Natural killer cell (primary cell): ENCODE results near the gene G6PC1. TPM values are rescaled to one million over a fixed set of nuclear protein-coding genes. Genes with fewer than 3 reads are reported as not detected.
"Not testable (repeated sequence)": the region's sequence is repeated elsewhere in the genome, so short reads cannot be mapped to it uniquely, and the experiment has no call there.

Source experiments
- ATAC-seq, 3 donors: fragments of 150-1000 bp in 2 of 3; fragments of 200-7000 bp in 1 of 3; cut with Tn5 transposase; 1 replicate in 1 of 3; 2 replicates in 2 of 3; pipeline ENCODE4 v1.10.0; 2021; ENCODE audit warnings: mild to moderate bottlenecking in 2 of 3, moderate library complexity in 2 of 3
- DNase-seq, 2 donors: peaks; one replicate each; pipeline versions ENCODE4 v3.0.0 to v3.0.0-alpha.2; 2013 to 2021; ENCODE audit warnings: mixed read lengths in 1 of 2
- H3K27ac ChIP-seq: one replicate; pipeline ENCODE4 v1.5.1; 2013; ENCODE audit warnings: mild to moderate bottlenecking, low read length
- H3K27me3 ChIP-seq: one replicate; pipeline ENCODE4 v1.6.1; 2013; ENCODE audit warnings: low read length; ENCODE audit not compliant: control insufficient read depth, insufficient read depth
- H3K36me3 ChIP-seq: one replicate; pipeline ENCODE4 v1.6.1; 2013; ENCODE audit warnings: low read length; ENCODE audit not compliant: control insufficient read depth, insufficient read depth
- H3K4me1 ChIP-seq: one replicate; pipeline ENCODE4 v1.6.1; 2013; ENCODE audit warnings: low read length; ENCODE audit not compliant: control insufficient read depth, insufficient read depth
- H3K4me3 ChIP-seq: one replicate; pipeline ENCODE4 v1.5.1; 2013; ENCODE audit warnings: low read length
- H3K9me3 ChIP-seq: one replicate; pipeline ENCODE4 v1.6.1; 2013; ENCODE audit warnings: low read length; ENCODE audit not compliant: control insufficient read depth, insufficient read depth
- H3K27ac Mint-ChIP-seq, 2 donors: one replicate each; pipeline ENCODE4 v1.8.0; 2022; ENCODE audit warnings: mild to moderate bottlenecking in 2 of 2, mixed read lengths in 2 of 2, moderate library complexity in 1 of 2
- H3K27me3 Mint-ChIP-seq, 2 donors: one replicate each; pipeline ENCODE4 v1.8.0; 2022; ENCODE audit warnings: low read depth in 2 of 2, mixed read lengths in 2 of 2
- H3K36me3 Mint-ChIP-seq: one replicate; pipeline ENCODE4 v1.8.0; 2022; ENCODE audit warnings: mixed read lengths
- H3K4me1 Mint-ChIP-seq, 2 donors: one replicate each; pipeline ENCODE4 v1.8.0; 2022; ENCODE audit warnings: mixed read lengths in 2 of 2
- H3K4me3 Mint-ChIP-seq: one replicate; pipeline ENCODE4 v1.8.0; 2022; ENCODE audit warnings: mild to moderate bottlenecking, moderate library complexity, mixed read lengths
- H3K9me3 Mint-ChIP-seq, 2 donors: one replicate each; pipeline ENCODE4 v1.8.0; 2022; ENCODE audit warnings: mixed read lengths in 2 of 2
- WGBS: methylation state at CpG from one replicate; pipeline ENCODE4 v1.1.7; 2013; ENCODE audit warnings: missing lambda C conversion rate; ENCODE audit not compliant: insufficient coverage; 5-methylcytosine and 5-hydroxymethylcytosine counted together
- intact Hi-C: fragments of 100-400 bp; cut with micrococcal nuclease; formaldehyde crosslinking; loops from one replicate; pipeline ENCODE4 v1.14.2; 2022
- total RNA-seq, 4 donors: library from RNA; stranded (reverse); fragments of 120-200 nt in 1 of 4; gene quantifications; one replicate each; pipeline versions ENCODE4 v1.2.3 to v1.2.4, GENCODE V29; 2013 to 2022
- TF ChIP-seq, protein P1 (sequence below): fragments of 200-600 bp; IDR thresholded peaks from one replicate; pipeline ENCODE4 v1.8.0; 2022; ENCODE audit warnings: antibody characterized with exemption

G6PC1 gene
- total RNA-seq, 3 donors from 2014 or later (not counting 1 experiment from before 2014, with no cell fraction given): not detected

DNA sequence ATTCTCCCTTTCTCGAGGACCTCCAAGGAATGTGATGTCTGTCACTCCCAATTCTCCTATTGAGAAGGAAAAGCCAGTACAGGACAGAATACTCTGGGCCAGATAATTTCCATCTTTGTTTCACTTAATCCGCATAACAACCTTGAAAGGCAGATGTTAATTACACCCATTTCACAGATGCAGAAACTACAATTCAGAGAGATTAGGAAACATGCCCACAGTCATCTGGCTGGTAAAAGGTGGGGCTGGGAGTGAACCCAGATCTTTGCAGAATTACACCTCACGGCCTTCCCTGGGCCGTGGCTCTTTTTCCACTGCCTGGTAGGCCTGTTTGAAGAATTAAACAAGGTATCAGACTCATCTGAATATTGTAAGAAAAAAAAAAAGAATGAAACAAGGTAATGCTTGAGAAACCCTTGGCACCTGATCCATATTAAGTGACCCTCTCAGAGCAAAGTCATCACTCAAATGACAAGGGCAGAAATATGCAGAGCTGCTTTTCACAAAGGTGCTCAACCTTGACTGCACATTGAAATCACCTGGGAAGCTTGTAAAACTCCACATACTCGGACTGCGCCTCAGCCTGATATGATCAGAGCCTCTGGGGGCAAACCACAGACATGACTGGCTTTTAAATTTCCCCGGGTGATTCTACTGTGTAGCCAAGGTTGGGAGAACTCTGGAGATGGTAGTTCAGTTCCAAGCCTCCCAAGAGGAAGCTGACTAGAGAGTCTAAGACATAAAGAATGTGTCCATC is 16.6 kb upstream of the G6PC1 start:
- TF ChIP-seq, protein P1, sequence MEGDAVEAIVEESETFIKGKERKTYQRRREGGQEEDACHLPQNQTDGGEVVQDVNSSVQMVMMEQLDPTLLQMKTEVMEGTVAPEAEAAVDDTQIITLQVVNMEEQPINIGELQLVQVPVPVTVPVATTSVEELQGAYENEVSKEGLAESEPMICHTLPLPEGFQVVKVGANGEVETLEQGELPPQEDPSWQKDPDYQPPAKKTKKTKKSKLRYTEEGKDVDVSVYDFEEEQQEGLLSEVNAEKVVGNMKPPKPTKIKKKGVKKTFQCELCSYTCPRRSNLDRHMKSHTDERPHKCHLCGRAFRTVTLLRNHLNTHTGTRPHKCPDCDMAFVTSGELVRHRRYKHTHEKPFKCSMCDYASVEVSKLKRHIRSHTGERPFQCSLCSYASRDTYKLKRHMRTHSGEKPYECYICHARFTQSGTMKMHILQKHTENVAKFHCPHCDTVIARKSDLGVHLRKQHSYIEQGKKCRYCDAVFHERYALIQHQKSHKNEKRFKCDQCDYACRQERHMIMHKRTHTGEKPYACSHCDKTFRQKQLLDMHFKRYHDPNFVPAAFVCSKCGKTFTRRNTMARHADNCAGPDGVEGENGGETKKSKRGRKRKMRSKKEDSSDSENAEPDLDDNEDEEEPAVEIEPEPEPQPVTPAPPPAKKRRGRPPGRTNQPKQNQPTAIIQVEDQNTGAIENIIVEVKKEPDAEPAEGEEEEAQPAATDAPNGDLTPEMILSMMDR: no peak
- Mint-ChIP-seq H3K9me3 (no peaks in the 10 kb centered on the region), H3K4me3 (no peak overlapping the region)

DNA sequence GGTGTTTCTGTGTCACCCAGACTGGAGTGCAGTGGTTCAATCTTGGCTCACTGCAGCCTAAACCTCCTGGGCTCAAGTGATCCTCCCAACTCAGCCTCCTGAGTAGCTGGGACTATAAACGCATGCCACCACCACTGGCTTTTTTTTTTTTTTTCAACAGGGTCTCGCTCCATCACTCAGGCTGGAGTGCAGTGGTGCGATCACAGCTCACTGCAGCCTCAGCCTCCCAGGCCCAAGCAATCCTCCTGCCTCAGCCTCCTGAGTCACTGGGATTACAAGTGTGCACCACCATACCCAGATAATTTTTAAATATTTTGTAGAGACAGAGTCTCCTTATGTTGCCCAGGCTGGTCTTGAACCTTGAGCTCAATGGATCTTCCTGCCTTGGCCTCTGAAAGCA is 14.8 kb upstream of the G6PC1 start:
- intact Hi-C loops, H3K4me3 ChIP-seq, H3K9me3 Mint-ChIP-seq, H3K27me3 Mint-ChIP-seq, H3K4me1 Mint-ChIP-seq, H3K36me3 ChIP-seq, H3K9me3 ChIP-seq, H3K27ac Mint-ChIP-seq, H3K27ac ChIP-seq, DNase-seq, H3K4me3 Mint-ChIP-seq, H3K4me1 ChIP-seq, H3K27me3 ChIP-seq, H3K36me3 Mint-ChIP-seq, ATAC-seq: not testable (repeated sequence)
- WGBS: 100% methylated on average over 3 of the region's 3 CpGs

More for the DNA sequence above, 16.6 kb upstream of the G6PC1 start:
- Histone ChIP-seq H3K4me1 (no peaks in the 10 kb centered on the region), H3K36me3 (no peaks in the 10 kb centered on the region), H3K27ac (no peak overlapping the region), H3K4me3 (no peak overlapping the region), H3K27me3 (no peaks in the 10 kb centered on the region), H3K9me3 (no peaks in the 10 kb centered on the region)
- 88% methylated on average over 6 of the region's 7 CpGs for WGBS
- Mint-ChIP-seq H3K4me1 (peaks cover 0 to 5% of the 10 kb centered on the region in 2 donors), H3K27ac (no peak overlapping the region), H3K36me3 (no peaks in the 10 kb centered on the region), H3K27me3 (peaks cover 0 to 3% of the 10 kb centered on the region in 2 donors)
- intact Hi-C loops: no loop called here
- ATAC-seq (no peak), DNase-seq (no peak)

DNA sequence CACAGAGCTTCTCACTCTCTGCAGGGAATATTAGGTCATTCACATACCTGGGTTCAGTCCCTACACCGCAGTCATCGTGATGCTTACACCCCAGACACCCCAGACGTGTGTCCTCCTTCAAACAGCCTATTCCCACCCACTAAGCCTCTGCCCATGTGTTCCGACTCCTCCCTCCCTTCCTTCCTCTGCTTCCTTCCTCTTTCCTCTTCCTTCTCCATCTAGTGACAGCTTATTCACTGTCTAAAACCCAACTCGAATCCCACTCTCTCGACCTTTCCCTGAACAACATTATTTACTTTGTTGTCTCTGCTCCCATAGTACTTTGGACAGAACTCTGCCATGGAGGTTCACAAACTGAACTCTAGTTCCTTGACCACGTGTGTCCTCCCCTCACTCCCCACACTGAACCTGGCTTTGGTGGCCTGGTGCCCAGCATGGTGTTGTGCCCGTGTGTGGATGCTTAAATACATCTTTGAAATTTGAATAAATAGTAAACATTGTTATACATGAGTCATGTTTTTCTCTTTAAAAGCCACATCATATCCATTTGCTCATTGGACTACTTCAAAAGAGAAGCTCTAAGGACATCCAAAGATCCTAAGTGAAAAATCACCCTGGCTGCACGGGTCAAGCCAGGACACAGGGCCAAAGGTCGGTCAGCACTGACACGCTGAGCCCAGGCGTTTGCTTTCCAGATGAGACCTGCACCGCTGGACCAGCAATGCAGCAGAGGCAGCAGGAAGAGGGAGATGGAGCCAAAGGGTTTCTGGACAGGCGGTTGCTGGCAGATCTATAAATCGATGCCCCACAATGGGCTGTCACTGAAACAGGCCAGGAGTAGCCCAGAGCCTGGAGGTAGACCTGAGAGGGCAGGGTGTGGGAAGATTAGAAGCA is 14.1 kb upstream of the G6PC1 start:
- Histone ChIP-seq H3K36me3 (no peaks in the 10 kb centered on the region), H3K27ac (no peak overlapping the region), H3K27me3 (no peaks in the 10 kb centered on the region), H3K9me3 (no peaks in the 10 kb centered on the region), H3K4me3 (no peak overlapping the region), H3K4me1 (no peaks in the 10 kb centered on the region)
- peaks cover 1 to 3% of the 10 kb centered on the region in 2 donors for H3K27me3 Mint-ChIP-seq
- H3K4me1 Mint-ChIP-seq: peaks cover 0 to 5% of the 10 kb centered on the region in 2 donors
- no peaks in the 10 kb centered on the region for H3K9me3 Mint-ChIP-seq
- H3K4me3 Mint-ChIP-seq: no peak overlapping the region
- no peaks in the 10 kb centered on the region for H3K36me3 Mint-ChIP-seq
- TF ChIP-seq, protein P1: no peak
- no peak overlapping the region for H3K27ac Mint-ChIP-seq
- ATAC-seq (no peak), DNase-seq (no peak)
- 55% methylated on average over 14 of the region's 15 CpGs for WGBS
- intact Hi-C loops: no loop called here

DNA sequence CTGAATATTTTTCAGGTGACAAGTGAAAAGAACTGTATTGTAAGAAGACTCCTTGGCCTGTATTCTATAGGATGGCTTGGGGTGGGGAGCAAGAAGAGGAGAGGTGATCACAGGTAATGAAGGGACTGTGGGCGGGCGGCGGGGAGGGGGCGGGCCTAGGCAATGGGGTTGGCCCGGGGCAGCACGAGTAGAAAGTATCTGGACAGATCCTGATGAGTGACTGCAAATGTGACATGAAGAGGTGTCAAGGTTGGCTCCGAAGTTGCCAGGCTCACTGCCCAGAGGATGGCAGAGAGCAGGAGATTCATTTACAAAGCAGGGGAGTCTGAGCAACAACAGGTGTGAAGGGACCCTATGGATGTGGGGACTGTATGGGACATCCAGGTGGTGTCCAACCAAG is 10.8 kb upstream of the G6PC1 start:
- TF ChIP-seq, protein P1: no peak
- Mint-ChIP-seq H3K9me3 (no peaks in the 10 kb centered on the region), H3K27ac (no peak overlapping the region), H3K27me3 (peaks cover 3 to 5% of the 10 kb centered on the region in 2 donors), H3K4me3 (no peak overlapping the region), H3K36me3 (no peaks in the 10 kb centered on the region), H3K4me1 (peaks cover 0 to 5% of the 10 kb centered on the region in 2 donors)
- intact Hi-C loops: no loop called here
- H3K36me3 ChIP-seq: no peaks in the 10 kb centered on the region
- no peaks in the 10 kb centered on the region for H3K9me3 ChIP-seq
- H3K27ac ChIP-seq: no peak overlapping the region
- WGBS: 88% methylated on average over 7 of the region's 7 CpGs
- ATAC-seq (no peak), DNase-seq (no peak)
- H3K4me3 ChIP-seq: no peak overlapping the region
- no peaks in the 10 kb centered on the region for H3K4me1 ChIP-seq
- H3K27me3 ChIP-seq: no peaks in the 10 kb centered on the region
